Measurements from ENCODE around the gene SPSB4. TPM values are rescaled to one million over a fixed set of nuclear protein-coding genes. Genes with fewer than 3 reads are reported as not detected.
"Not testable (repeated sequence)": the region's sequence is repeated elsewhere in the genome, so short reads cannot be mapped to it uniquely, and the experiment has no call there.

SPSB4 gene
- total RNA-seq, 4 donors from 2014 or later: 3.5 TPM; not detected in 3

DNA sequence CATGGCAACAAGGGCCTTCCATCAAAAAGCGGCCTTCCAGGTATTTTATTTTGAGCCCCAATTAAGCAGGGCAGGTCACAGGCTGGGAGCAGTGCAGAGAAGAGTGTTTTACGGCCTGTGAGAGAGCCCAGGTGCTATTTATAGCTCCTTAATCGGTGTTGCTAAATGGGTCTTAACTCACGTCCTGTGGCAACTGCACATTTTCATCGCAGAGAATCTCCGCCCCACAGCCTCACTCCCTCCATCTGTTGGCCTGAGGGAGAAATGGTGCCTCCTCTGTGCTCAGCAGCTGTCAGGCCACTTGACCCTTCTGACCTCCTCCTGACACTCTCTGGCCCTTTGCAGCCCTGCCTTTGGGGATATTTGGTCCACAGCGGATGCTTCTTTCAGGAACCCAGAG is 58.6 kb downstream of the SPSB4 start:
- no peak overlapping the region for H3K4me3 ChIP-seq
- H3K27me3 ChIP-seq: no peaks in the 10 kb centered on the region
- TF ChIP-seq POLR2A (IDR thresholded peaks at IDR 0.05): no peak
- TF ChIP-seq, protein P1, sequence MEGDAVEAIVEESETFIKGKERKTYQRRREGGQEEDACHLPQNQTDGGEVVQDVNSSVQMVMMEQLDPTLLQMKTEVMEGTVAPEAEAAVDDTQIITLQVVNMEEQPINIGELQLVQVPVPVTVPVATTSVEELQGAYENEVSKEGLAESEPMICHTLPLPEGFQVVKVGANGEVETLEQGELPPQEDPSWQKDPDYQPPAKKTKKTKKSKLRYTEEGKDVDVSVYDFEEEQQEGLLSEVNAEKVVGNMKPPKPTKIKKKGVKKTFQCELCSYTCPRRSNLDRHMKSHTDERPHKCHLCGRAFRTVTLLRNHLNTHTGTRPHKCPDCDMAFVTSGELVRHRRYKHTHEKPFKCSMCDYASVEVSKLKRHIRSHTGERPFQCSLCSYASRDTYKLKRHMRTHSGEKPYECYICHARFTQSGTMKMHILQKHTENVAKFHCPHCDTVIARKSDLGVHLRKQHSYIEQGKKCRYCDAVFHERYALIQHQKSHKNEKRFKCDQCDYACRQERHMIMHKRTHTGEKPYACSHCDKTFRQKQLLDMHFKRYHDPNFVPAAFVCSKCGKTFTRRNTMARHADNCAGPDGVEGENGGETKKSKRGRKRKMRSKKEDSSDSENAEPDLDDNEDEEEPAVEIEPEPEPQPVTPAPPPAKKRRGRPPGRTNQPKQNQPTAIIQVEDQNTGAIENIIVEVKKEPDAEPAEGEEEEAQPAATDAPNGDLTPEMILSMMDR (IDR thresholded peaks at IDR 0.05): peak in 3 of 4 experiments; percentile 16 to 32 (median 30)
- peak overlapping the region; percentile 56 to 62 for H3K27ac ChIP-seq
- peak; percentile 35 to 59 for DNase-seq
- H3K9me3 ChIP-seq: no peaks in the 10 kb centered on the region
- intact Hi-C loops (cut with DNase I; ENCODE audit: low total_unique reads): no loop called here
- no peaks in the 10 kb centered on the region for H3K36me3 ChIP-seq
- peaks cover 0 to 1% of the 10 kb centered on the region in 2 donors for H3K4me1 ChIP-seq

DNA sequence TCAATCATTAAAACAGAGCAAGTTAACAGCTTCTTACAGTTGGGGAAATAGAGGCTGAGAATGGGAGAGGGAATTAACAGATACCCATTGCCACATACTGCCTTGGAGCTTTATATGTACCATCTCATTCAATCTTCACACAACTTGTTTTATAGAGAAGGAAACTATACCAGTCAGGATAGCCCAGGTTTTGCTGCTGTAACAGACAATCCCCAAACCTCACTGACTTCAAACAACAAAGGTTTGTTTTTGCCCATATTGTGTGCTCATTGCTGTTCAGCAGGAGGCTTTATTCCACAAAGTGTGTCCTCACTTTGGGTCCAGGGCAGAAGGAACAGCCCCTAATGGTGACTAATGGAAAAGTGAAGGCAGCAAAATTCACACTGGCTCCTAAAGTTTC is 59.2 kb downstream of the SPSB4 start:
- H3K9me3 ChIP-seq: no peaks in the 10 kb centered on the region
- no peak for TF ChIP-seq POLR2A (IDR thresholded peaks at IDR 0.05)
- TF ChIP-seq, protein P1 (IDR thresholded peaks at IDR 0.05): no peak
- H3K4me1 ChIP-seq: peaks cover 0 to 7% of the 10 kb centered on the region in 2 donors
- DNase-seq: no peak
- no peaks in the 10 kb centered on the region for H3K27me3 ChIP-seq
- H3K27ac ChIP-seq: peak overlapping the region in 1 of 2 donors; percentile 62
- no peaks in the 10 kb centered on the region for H3K36me3 ChIP-seq
- no peak overlapping the region for H3K4me3 ChIP-seq
- intact Hi-C loops (cut with DNase I; ENCODE audit: low total_unique reads): no loop called here

GRCh38 chr3:141111364-141112155 is 60.4 kb downstream of the SPSB4 start:
- no peak overlapping the region for H3K4me3 ChIP-seq
- TF ChIP-seq, protein P1 (IDR thresholded peaks at IDR 0.05): no peak
- no peak for TF ChIP-seq POLR2A (IDR thresholded peaks at IDR 0.05)
- H3K36me3 ChIP-seq: no peaks in the 10 kb centered on the region
- intact Hi-C loops (cut with DNase I; ENCODE audit: low total_unique reads): no loop called here
- no peak overlapping the region for H3K27ac ChIP-seq
- DNase-seq: no peak
- no peaks in the 10 kb centered on the region for H3K27me3 ChIP-seq
- peaks cover 6 to 15% of the 10 kb centered on the region in 2 donors for H3K4me1 ChIP-seq
- no peaks in the 10 kb centered on the region for H3K9me3 ChIP-seq

- TF ChIP-seq, protein P1 (IDR thresholded peaks at IDR 0.05): no peak
- no peak for TF ChIP-seq POLR2A (IDR thresholded peaks at IDR 0.05)
- DNase-seq: no peak
- no peak overlapping the region for H3K4me3 ChIP-seq
- H3K36me3 ChIP-seq: no peaks in the 10 kb centered on the region
- H3K4me1 ChIP-seq: peaks cover 7 to 15% of the 10 kb centered on the region in 2 donors
- H3K9me3 ChIP-seq: no peaks in the 10 kb centered on the region
- no peaks in the 10 kb centered on the region for H3K27me3 ChIP-seq
- H3K27ac ChIP-seq: no peak overlapping the region
- intact Hi-C loops (cut with DNase I; ENCODE audit: low total_unique reads): no loop called here
Observed at GRCh38 chr3:141112686-141113297, 61.6 kb downstream of the SPSB4 start.

GRCh38 chr3:141113680-141114079 is 62.5 kb downstream of the SPSB4 start:
- intact Hi-C loops (cut with DNase I; ENCODE audit: low total_unique reads); H3K9me3 ChIP-seq; H3K4me3 ChIP-seq; H3K27me3 ChIP-seq; H3K36me3 ChIP-seq; H3K27ac ChIP-seq; DNase-seq: not testable (repeated sequence)
- H3K4me1 ChIP-seq: peaks cover 7 to 15% of the 10 kb centered on the region in 2 donors

All from uterus (tissue), 4 donors.